Mesenchymal stem cell (in vitro differentiated cells and primary cell): Measurements from ENCODE around the gene HOXB2.

Experiments used
- DNase-seq: peaks from one replicate; pipeline ENCODE4 v3.0.0-alpha.2; 2013
- H2AFZ ChIP-seq: one replicate; pipeline ENCODE4 v1.6.1; 2013; ENCODE audit warnings: low read depth, mild to moderate bottlenecking, control low read depth, inconsistent platforms, low read length, moderate library complexity
- H2AK5ac ChIP-seq: 2 replicates; pipeline ENCODE4 v1.6.1; 2013; ENCODE audit warnings: low read length, moderate library complexity, mild to moderate bottlenecking, inconsistent platforms; ENCODE audit not compliant: severe bottlenecking
- H2BK120ac ChIP-seq: one replicate; pipeline ENCODE4 v1.6.1; 2013; ENCODE audit warnings: low read depth, mild to moderate bottlenecking, inconsistent platforms, low read length, moderate library complexity
- H2BK12ac ChIP-seq, 2 experiments: one replicate each; pipeline ENCODE4 v1.6.1; 2013; ENCODE audit warnings: inconsistent platforms in 2 of 2, low read length in 2 of 2, mild to moderate bottlenecking in 2 of 2, moderate library complexity in 2 of 2, control low read depth in 1 of 2
- H2BK15ac ChIP-seq: one replicate; pipeline ENCODE4 v1.6.1; 2013; ENCODE audit warnings: mild to moderate bottlenecking, low read depth, inconsistent platforms; ENCODE audit not compliant: poor library complexity, severe bottlenecking
- H2BK5ac ChIP-seq: 2 replicates; pipeline ENCODE4 v1.6.1; 2013; ENCODE audit warnings: low read depth, mild to moderate bottlenecking, low read length, control low read depth, inconsistent platforms; ENCODE audit not compliant: poor library complexity, severe bottlenecking
- H3K14ac ChIP-seq, 2 experiments: one replicate each; pipeline ENCODE4 v1.6.1; 2013; ENCODE audit warnings: inconsistent platforms in 2 of 2, low read length in 2 of 2, control low read depth in 1 of 2, mild to moderate bottlenecking in 1 of 2, moderate library complexity in 1 of 2
- H3K18ac ChIP-seq, 2 experiments: one replicate each; pipeline ENCODE4 v1.6.1; 2013; ENCODE audit warnings: inconsistent platforms in 2 of 2, low read length in 2 of 2, control low read depth in 1 of 2, low read depth in 1 of 2, mild to moderate bottlenecking in 1 of 2
- H3K23ac ChIP-seq, 2 experiments: one replicate each; pipeline ENCODE4 v1.6.1; 2013; ENCODE audit warnings: inconsistent platforms in 2 of 2, low read length in 2 of 2, mild to moderate bottlenecking in 2 of 2, moderate library complexity in 2 of 2, control low read depth in 1 of 2
- H3K27ac ChIP-seq: 2 replicates; pipeline ENCODE4 v1.5.1; 2013; ENCODE audit warnings: mild to moderate bottlenecking, moderate library complexity, low read length, control low read depth, inconsistent platforms; ENCODE audit not compliant: poor library complexity, severe bottlenecking
- H3K27me3 ChIP-seq, 2 experiments: 2 replicates each; pipeline versions ENCODE4 v1.6.1 to v1.7.0; 2013; ENCODE audit warnings: low read length in 2 of 2, mild to moderate bottlenecking in 2 of 2, moderate library complexity in 2 of 2, control low read depth in 1 of 2, inconsistent platforms in 1 of 2; ENCODE audit not compliant: control insufficient read depth in 1 of 2, insufficient read depth in 1 of 2
- H3K36me3 ChIP-seq, 2 experiments: 2 replicates each; pipeline versions ENCODE4 v1.6.1 to v1.7.0; 2013; ENCODE audit warnings: low read length in 2 of 2, control low read depth in 1 of 2, inconsistent platforms in 1 of 2, low read depth in 1 of 2, mild to moderate bottlenecking in 1 of 2; ENCODE audit not compliant: insufficient read depth in 2 of 2, control insufficient read depth in 1 of 2
- H3K4ac ChIP-seq, 2 experiments: one replicate each; pipeline ENCODE4 v1.6.1; 2013; ENCODE audit warnings: inconsistent platforms in 2 of 2, low read length in 2 of 2, mild to moderate bottlenecking in 2 of 2, moderate library complexity in 2 of 2, control low read depth in 1 of 2, low read depth in 1 of 2
- H3K4me1 ChIP-seq: 2 replicates; pipeline ENCODE4 v1.6.1; 2013; ENCODE audit warnings: low read depth, low read length, control low read depth; ENCODE audit not compliant: control insufficient read depth, insufficient read depth
- H3K4me2 ChIP-seq: 2 replicates; pipeline ENCODE4 v1.6.1; 2013; ENCODE audit warnings: low read length, mild to moderate bottlenecking, inconsistent platforms; ENCODE audit not compliant: poor library complexity, severe bottlenecking
- H3K4me3 ChIP-seq, 2 experiments: 2 replicates each; pipeline versions ENCODE4 v1.5.1 to v1.7.0; 2013; ENCODE audit warnings: low read length in 2 of 2, mild to moderate bottlenecking in 2 of 2, control low read depth in 1 of 2, low read depth in 1 of 2; ENCODE audit not compliant: insufficient read depth in 1 of 2
- H3K79me1 ChIP-seq: replicated peaks from 2 replicates; pipeline ENCODE4 v1.6.1; 2013; ENCODE audit warnings: mild to moderate bottlenecking, control low read depth, low read length, inconsistent platforms; ENCODE audit not compliant: poor library complexity, severe bottlenecking
- H3K9ac ChIP-seq: 2 replicates; pipeline ENCODE4 v1.7.0; 2013; ENCODE audit warnings: mild to moderate bottlenecking, low read length, moderate library complexity
- H3K9me3 ChIP-seq: 2 replicates; pipeline ENCODE4 v1.7.0; 2013; ENCODE audit warnings: mild to moderate bottlenecking, low read length; ENCODE audit not compliant: control insufficient read depth
- H4K8ac ChIP-seq: one replicate; pipeline ENCODE4 v1.6.1; 2013; ENCODE audit warnings: inconsistent platforms, mild to moderate bottlenecking, low read length, moderate library complexity
- H4K91ac ChIP-seq: one replicate; pipeline ENCODE4 v1.6.1; 2013; ENCODE audit warnings: mild to moderate bottlenecking, low read length, inconsistent platforms
- WGBS: methylation state at CpG from one replicate; pipeline ENCODE4 v1.1.7; 2013; ENCODE audit warnings: mixed read lengths; 5-methylcytosine and 5-hydroxymethylcytosine counted together

The HOXB2 gene

GRCh38 chr17:48584223-48584741 lies 39.4 kb upstream of the HOXB2 start:
- Histone ChIP-seq H3K23ac (peak overlapping the region in 1 of 2 experiments; percentile 83), H3K18ac (peak overlapping the region; percentile 74 to 92), H3K14ac (no peak overlapping the region), H2BK120ac (peak overlapping the region; percentile 80), H3K36me3 (no peaks in the 10 kb centered on the region), H4K91ac (no peak overlapping the region), H2AFZ (no peak overlapping the region), H3K4me3 (peak overlapping the region in 1 of 2 experiments; percentile 96), H4K8ac (no peak overlapping the region), H3K4me2 (peak overlapping the region; percentile 55), H3K9ac (peak overlapping the region; percentile 98), H3K27ac (no peak overlapping the region), H2BK5ac (no peak overlapping the region), H3K4me1 (peaks cover 30% of the 10 kb centered on the region), H2BK12ac (no peak overlapping the region), H3K9me3 (no peaks in the 10 kb centered on the region), H2AK5ac (peak overlapping the region; percentile 31), H3K27me3 (peaks cover 0 to 4% of the 10 kb centered on the region in 2 experiments), H2BK15ac (no peak overlapping the region), H3K79me1 (peaks cover 3% of the 10 kb centered on the region), H3K4ac (peak overlapping the region in 1 of 2 experiments; percentile 84)
- 12% methylated on average over 2 of the region's 2 CpGs for WGBS
- no peak for DNase-seq

GRCh38 chr17:48583708-48584222 lies 38.9 kb upstream of the HOXB2 start:
- peak overlapping the region in 1 of 2 experiments; percentile 0 for H3K23ac ChIP-seq
- 27% methylated on average over 3 of the region's 3 CpGs for WGBS
- peak overlapping the region in 1 of 2 experiments; percentile 96 for H3K4me3 ChIP-seq
- H2BK15ac ChIP-seq, result no peak overlapping the region
- H3K79me1 ChIP-seq, result peaks cover 3% of the 10 kb centered on the region
- no peak overlapping the region for H4K8ac ChIP-seq
- H3K27me3 ChIP-seq, result peaks cover 0 to 4% of the 10 kb centered on the region in 2 experiments
- no peak for DNase-seq
- H3K9ac ChIP-seq, result peak overlapping the region; percentile 98
- no peak overlapping the region for H3K27ac ChIP-seq
- H3K4me1 ChIP-seq, result peaks cover 35% of the 10 kb centered on the region
- peak overlapping the region; percentile 22 for H2BK120ac ChIP-seq
- H2AFZ ChIP-seq, result no peak overlapping the region
- H4K91ac ChIP-seq, result peak overlapping the region; percentile 43
- no peaks in the 10 kb centered on the region for H3K9me3 ChIP-seq
- H3K14ac ChIP-seq, result no peak overlapping the region
- no peak overlapping the region for H3K4me2 ChIP-seq
- H3K4ac ChIP-seq, result no peak overlapping the region
- H2BK12ac ChIP-seq, result no peak overlapping the region
- H3K36me3 ChIP-seq, result no peaks in the 10 kb centered on the region
- H3K18ac ChIP-seq, result peak overlapping the region; percentile 5 to 50
- H2BK5ac ChIP-seq, result no peak overlapping the region
- no peak overlapping the region for H2AK5ac ChIP-seq

GRCh38 chr17:48582750-48583069 lies 37.8 kb upstream of the HOXB2 start:
- peak overlapping the region; percentile 98 for H3K9ac ChIP-seq

GRCh38 chr17:48579760-48580554 lies 35.0 kb upstream of the HOXB2 start:
- H4K8ac ChIP-seq, result no peak overlapping the region
- H3K4me1 ChIP-seq, result peaks cover 38% of the 10 kb centered on the region
- H3K9ac ChIP-seq, result peak overlapping the region; percentile 98
- no peak overlapping the region for H3K27ac ChIP-seq
- peak overlapping the region in 1 of 2 experiments; percentile 11 for H2BK12ac ChIP-seq
- H3K14ac ChIP-seq, result no peak overlapping the region
- H3K4ac ChIP-seq, result peak overlapping the region; percentile 77 to 95
- under 1% methylated on average over 21 of the region's 26 CpGs for WGBS
- H3K27me3 ChIP-seq, result no peaks in the 10 kb centered on the region
- no peaks in the 10 kb centered on the region for H3K9me3 ChIP-seq
- peaks cover 6% of the 10 kb centered on the region in 2 experiments for H3K36me3 ChIP-seq
- H3K23ac ChIP-seq, result no peak overlapping the region
- peak; percentile 85 for DNase-seq
- H4K91ac ChIP-seq, result peak overlapping the region; percentile 43
- no peak overlapping the region for H3K4me2 ChIP-seq
- no peak overlapping the region for H2AFZ ChIP-seq
- no peak overlapping the region for H2AK5ac ChIP-seq
- H2BK120ac ChIP-seq, result peak overlapping the region; percentile 80
- H2BK5ac ChIP-seq, result no peak overlapping the region
- peaks cover 3% of the 10 kb centered on the region for H3K79me1 ChIP-seq
- peak overlapping the region in 1 of 2 experiments; percentile 96 for H3K4me3 ChIP-seq
- no peak overlapping the region for H2BK15ac ChIP-seq
- H3K18ac ChIP-seq, result peak overlapping the region in 1 of 2 experiments; percentile 98

More at GRCh38 chr17:48582750-48583069, 37.8 kb upstream of the HOXB2 start:
- Histone ChIP-seq H4K91ac (peak overlapping the region; percentile 83), H3K4ac (peak overlapping the region; percentile 66 to 81), H3K27ac (no peak overlapping the region), H3K18ac (peak overlapping the region; percentile 52 to 98), H3K79me1 (peaks cover 4% of the 10 kb centered on the region), H3K4me3 (peak overlapping the region in 1 of 2 experiments; percentile 96), H2BK15ac (no peak overlapping the region), H3K27me3 (peaks cover 0 to 4% of the 10 kb centered on the region in 2 experiments), H3K36me3 (no peaks in the 10 kb centered on the region), H3K4me2 (peak overlapping the region; percentile 91), H2BK5ac (no peak overlapping the region), H2BK120ac (peak overlapping the region; percentile 80), H4K8ac (peak overlapping the region; percentile 67), H3K9me3 (no peaks in the 10 kb centered on the region), H2BK12ac (peak overlapping the region; percentile 59), H3K14ac (no peak overlapping the region), H3K4me1 (peaks cover 35% of the 10 kb centered on the region), H3K23ac (peak overlapping the region; percentile 51 to 56), H2AK5ac (no peak overlapping the region), H2AFZ (no peak overlapping the region)
- no peak for DNase-seq
- 5% methylated on average over 7 of the region's 7 CpGs for WGBS
